ENCODE measurements around the gene TP73.

TP73 gene

DNA sequence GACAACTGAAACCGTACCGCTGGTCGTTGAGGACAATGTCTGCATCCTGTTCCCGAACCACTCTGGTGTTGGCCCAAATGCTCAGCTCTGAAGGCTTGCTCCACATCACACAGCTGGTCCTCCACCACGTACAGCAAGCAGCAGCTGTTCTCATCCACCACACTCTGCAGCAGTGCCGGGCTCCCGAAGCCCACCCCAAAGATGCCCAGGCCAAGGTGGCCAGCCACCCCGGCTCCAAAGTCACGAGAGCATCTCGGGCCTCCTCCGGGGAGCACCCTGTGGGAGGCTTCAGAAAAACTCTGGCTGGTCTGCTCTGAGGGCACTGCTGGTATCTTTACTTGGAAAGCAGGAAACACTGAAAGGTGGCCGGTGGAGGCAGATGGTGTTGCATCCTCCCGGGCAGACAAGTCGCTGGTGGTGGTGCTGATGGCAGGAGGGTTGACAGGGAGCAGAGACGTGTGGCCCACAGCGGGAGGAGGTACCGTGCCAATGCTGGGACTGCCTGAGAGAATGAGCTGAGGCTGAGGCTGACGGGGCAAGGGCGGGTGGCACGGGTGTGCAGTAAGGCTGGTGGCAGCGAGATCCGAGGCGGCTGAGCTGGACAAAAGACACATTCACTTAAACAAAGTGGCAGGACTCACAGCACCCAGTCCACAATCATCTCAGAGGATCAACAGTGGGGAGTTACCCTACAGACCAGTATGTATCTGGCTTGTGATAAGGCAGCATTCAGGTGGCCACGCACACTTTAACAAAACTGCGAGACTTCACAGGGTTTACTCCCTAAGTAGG lies 93.5 kb downstream of the TP73 start:
- ATAC-seq, result no peak; the same call in 2 of the 3 replicates
- TF ChIP-seq ZNF8 (CRISPR knock-in tag; IDR thresholded peaks at IDR 0.05) (no peak), BACH2 (CRISPR knock-in tag; IDR thresholded peaks at IDR 0.05; ENCODE audit: borderline replicate concordance) (no peak), PPARA (CRISPR knock-in tag; IDR thresholded peaks at IDR 0.05; ENCODE audit: borderline replicate concordance) (no peak), ARNTL (CRISPR knock-in tag; IDR thresholded peaks at IDR 0.05; ENCODE audit: borderline replicate concordance, low read depth) (no peak), SNAI2 (CRISPR knock-in tag; IDR thresholded peaks at IDR 0.05) (no peak), GLIS3 (CRISPR knock-in tag; IDR thresholded peaks at IDR 0.05) (no peak), ZNF70 (CRISPR knock-in tag; IDR thresholded peaks at IDR 0.05) (no peak), RARB (CRISPR knock-in tag; IDR thresholded peaks at IDR 0.05) (no peak)
- TF ChIP-seq, protein P1, sequence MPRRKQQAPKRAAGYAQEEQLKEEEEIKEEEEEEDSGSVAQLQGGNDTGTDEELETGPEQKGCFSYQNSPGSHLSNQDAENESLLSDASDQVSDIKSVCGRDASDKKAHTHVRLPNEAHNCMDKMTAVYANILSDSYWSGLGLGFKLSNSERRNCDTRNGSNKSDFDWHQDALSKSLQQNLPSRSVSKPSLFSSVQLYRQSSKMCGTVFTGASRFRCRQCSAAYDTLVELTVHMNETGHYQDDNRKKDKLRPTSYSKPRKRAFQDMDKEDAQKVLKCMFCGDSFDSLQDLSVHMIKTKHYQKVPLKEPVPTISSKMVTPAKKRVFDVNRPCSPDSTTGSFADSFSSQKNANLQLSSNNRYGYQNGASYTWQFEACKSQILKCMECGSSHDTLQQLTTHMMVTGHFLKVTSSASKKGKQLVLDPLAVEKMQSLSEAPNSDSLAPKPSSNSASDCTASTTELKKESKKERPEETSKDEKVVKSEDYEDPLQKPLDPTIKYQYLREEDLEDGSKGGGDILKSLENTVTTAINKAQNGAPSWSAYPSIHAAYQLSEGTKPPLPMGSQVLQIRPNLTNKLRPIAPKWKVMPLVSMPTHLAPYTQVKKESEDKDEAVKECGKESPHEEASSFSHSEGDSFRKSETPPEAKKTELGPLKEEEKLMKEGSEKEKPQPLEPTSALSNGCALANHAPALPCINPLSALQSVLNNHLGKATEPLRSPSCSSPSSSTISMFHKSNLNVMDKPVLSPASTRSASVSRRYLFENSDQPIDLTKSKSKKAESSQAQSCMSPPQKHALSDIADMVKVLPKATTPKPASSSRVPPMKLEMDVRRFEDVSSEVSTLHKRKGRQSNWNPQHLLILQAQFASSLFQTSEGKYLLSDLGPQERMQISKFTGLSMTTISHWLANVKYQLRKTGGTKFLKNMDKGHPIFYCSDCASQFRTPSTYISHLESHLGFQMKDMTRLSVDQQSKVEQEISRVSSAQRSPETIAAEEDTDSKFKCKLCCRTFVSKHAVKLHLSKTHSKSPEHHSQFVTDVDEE (CRISPR knock-in tag; IDR thresholded peaks at IDR 0.05), result no peak
- TF ChIP-seq, protein P2, sequence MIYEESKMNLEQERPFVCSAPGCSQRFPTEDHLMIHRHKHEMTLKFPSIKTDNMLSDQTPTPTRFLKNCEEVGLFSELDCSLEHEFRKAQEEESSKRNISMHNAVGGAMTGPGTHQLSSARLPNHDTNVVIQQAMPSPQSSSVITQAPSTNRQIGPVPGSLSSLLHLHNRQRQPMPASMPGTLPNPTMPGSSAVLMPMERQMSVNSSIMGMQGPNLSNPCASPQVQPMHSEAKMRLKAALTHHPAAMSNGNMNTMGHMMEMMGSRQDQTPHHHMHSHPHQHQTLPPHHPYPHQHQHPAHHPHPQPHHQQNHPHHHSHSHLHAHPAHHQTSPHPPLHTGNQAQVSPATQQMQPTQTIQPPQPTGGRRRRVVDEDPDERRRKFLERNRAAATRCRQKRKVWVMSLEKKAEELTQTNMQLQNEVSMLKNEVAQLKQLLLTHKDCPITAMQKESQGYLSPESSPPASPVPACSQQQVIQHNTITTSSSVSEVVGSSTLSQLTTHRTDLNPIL (CRISPR knock-in tag; IDR thresholded peaks at IDR 0.05; ENCODE audit: low read depth), result no peak
- TF ChIP-seq, protein P3, sequence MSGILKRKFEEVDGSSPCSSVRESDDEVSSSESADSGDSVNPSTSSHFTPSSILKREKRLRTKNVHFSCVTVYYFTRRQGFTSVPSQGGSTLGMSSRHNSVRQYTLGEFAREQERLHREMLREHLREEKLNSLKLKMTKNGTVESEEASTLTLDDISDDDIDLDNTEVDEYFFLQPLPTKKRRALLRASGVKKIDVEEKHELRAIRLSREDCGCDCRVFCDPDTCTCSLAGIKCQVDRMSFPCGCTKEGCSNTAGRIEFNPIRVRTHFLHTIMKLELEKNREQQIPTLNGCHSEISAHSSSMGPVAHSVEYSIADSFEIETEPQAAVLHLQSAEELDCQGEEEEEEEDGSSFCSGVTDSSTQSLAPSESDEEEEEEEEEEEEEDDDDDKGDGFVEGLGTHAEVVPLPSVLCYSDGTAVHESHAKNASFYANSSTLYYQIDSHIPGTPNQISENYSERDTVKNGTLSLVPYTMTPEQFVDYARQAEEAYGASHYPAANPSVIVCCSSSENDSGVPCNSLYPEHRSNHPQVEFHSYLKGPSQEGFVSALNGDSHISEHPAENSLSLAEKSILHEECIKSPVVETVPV (CRISPR knock-in tag; IDR thresholded peaks at IDR 0.05), result no peak

DNA sequence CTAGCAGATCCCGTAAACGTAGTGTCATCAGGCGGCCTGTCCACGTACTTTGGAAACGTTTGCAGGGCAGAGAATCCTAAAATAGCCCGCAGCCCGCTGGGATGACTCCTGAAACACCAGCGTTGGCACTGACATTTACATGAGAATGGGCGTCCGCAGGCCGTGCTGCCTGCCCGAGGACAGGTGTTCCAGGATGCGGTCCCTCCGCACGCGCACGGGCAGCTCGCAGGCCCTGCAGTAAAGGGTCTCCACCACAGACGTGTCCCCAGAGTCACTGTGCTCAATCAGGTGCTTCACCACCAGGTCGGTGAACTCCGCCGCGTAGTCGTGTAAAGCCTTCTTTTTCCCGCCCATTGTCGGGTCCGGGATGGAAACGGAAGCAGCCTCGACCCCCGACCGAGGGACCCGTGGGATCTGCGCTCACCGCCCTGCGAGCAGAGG lies 94.1 kb downstream of the TP73 start:
- 0 out of 3 replicates have a peak, but pooled peaks have one; percentile 7 for ATAC-seq
- no peak for TF ChIP-seq ZNF8 (CRISPR knock-in tag; IDR thresholded peaks at IDR 0.05)
- TF ChIP-seq BACH2 (CRISPR knock-in tag; IDR thresholded peaks at IDR 0.05; ENCODE audit: borderline replicate concordance), result no peak
- TF ChIP-seq ESRRG (CRISPR knock-in tag; IDR thresholded peaks at IDR 0.05), result no peak
- no peak for TF ChIP-seq ISL1 (CRISPR knock-in tag; IDR thresholded peaks at IDR 0.05)
- no peak for TF ChIP-seq RARB (CRISPR knock-in tag; IDR thresholded peaks at IDR 0.05)
- TF ChIP-seq, protein P4, sequence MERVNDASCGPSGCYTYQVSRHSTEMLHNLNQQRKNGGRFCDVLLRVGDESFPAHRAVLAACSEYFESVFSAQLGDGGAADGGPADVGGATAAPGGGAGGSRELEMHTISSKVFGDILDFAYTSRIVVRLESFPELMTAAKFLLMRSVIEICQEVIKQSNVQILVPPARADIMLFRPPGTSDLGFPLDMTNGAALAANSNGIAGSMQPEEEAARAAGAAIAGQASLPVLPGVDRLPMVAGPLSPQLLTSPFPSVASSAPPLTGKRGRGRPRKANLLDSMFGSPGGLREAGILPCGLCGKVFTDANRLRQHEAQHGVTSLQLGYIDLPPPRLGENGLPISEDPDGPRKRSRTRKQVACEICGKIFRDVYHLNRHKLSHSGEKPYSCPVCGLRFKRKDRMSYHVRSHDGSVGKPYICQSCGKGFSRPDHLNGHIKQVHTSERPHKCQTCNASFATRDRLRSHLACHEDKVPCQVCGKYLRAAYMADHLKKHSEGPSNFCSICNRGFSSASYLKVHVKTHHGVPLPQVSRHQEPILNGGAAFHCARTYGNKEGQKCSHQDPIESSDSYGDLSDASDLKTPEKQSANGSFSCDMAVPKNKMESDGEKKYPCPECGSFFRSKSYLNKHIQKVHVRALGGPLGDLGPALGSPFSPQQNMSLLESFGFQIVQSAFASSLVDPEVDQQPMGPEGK (CRISPR knock-in tag; IDR thresholded peaks at IDR 0.05; ENCODE audit: borderline replicate concordance), result no peak
- TF ChIP-seq, protein P2 (CRISPR knock-in tag; IDR thresholded peaks at IDR 0.05; ENCODE audit: low read depth), result no peak
- no peak for TF ChIP-seq ZC3H10 (CRISPR knock-in tag; IDR thresholded peaks at IDR 0.05)
- no peak for TF ChIP-seq OSR1 (CRISPR knock-in tag; IDR thresholded peaks at IDR 0.05)
- TF ChIP-seq ZFP3 (CRISPR knock-in tag; IDR thresholded peaks at IDR 0.05), result no peak
- TF ChIP-seq SNAI2 (CRISPR knock-in tag; IDR thresholded peaks at IDR 0.05), result no peak

DNA sequence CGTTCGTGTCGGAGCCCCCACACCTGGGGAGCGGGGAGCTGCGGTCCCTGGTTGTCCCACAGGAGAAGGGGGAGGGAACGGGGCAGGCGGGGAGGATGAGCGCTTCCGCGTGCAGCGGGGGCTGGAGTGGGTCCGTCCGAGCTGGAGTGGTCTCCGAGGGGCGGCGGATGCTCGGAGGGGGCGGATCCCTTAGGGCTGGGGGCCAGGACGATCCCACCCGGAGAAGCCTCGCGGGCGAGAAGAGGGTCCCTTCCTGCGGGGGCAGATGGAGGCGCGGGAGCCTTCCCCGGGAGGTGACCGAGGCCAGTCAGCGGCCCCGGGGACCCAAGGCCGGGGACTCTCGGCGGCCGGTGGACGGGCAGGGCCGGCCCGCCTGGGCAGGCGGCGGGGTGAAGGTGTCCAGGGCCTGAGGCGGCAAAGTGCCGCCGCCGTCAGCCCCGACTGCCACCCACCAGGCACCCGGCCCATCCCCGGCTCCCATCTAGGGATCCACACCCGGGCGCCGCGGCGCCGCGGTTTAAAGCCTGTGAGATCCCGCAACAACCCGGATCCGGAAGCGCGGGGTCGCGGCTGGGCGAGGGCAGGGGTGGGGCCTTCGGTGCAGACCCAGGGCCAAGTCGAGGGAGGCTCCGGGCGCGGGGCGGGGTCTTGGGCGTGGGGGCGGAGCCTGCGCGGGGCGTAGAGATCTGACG lies 94.7 kb downstream of the TP73 start:
- TF ChIP-seq, protein P2 (CRISPR knock-in tag; IDR thresholded peaks at IDR 0.05; ENCODE audit: low read depth), result no peak
- TF ChIP-seq GLIS3 (CRISPR knock-in tag; IDR thresholded peaks at IDR 0.05) (no peak), ZNF565 (CRISPR knock-in tag; conservative IDR thresholded peaks at IDR 0.05; ENCODE audit: low read depth) (no peak), OSR1 (CRISPR knock-in tag; IDR thresholded peaks at IDR 0.05) (no peak), ZNF70 (CRISPR knock-in tag; IDR thresholded peaks at IDR 0.05) (no peak), ZFP3 (CRISPR knock-in tag; IDR thresholded peaks at IDR 0.05) (no peak), BACH2 (CRISPR knock-in tag; IDR thresholded peaks at IDR 0.05; ENCODE audit: borderline replicate concordance) (no peak)
- ATAC-seq, result peak; percentile 97

Data from SK-N-SH treated with all-trans-retinoic acid at 6 μM for 48 hours (cell line).